Urinary bladder (tissue), 4 donors: ENCODE data around the gene ZFAND2A. TPM values are rescaled to one million over a fixed set of nuclear protein-coding genes. Genes with fewer than 3 reads are reported as not detected.

Experiments used
- DNase-seq: peaks from one replicate; pipeline ENCODE4 v3.0.0-alpha.2; 2015; ENCODE audit errors: extremely low spot score
- H3K27ac ChIP-seq: one replicate; pipeline ENCODE4 v1.5.1; 2013; ENCODE audit warnings: low read depth, mild to moderate bottlenecking, moderate library complexity
- H3K36me3 ChIP-seq: one replicate; pipeline ENCODE4 v1.6.1; 2013; ENCODE audit warnings: mild to moderate bottlenecking, moderate library complexity; ENCODE audit not compliant: insufficient read depth
- H3K4me1 ChIP-seq: one replicate; pipeline ENCODE4 v1.6.1; 2013; ENCODE audit warnings: mild to moderate bottlenecking, moderate library complexity; ENCODE audit not compliant: insufficient read depth
- H3K4me3 ChIP-seq: one replicate; pipeline ENCODE4 v1.5.1; 2013; ENCODE audit warnings: low read depth, low read length
- WGBS: extraction: QIAGEN DNeasy Blood & Tissue Kit; methylation state at CpG from one replicate; pipeline ENCODE4 v1.1.7; 2013; 5-methylcytosine and 5-hydroxymethylcytosine counted together
- polyA plus RNA-seq: library from polyadenylated mRNA; stranded (reverse); fragments of 200-250 nt; gene quantifications from one replicate; pipeline ENCODE4 v1.2.3, GENCODE V29; 2013
- total RNA-seq: library from RNA; depleted of rRNA; stranded (reverse); fragments of >200 nt; gene quantifications from one replicate; pipeline ENCODE4 v1.2.3, GENCODE V29; 2014
- donor health status: healthy with polysubstance abuse.
- donor health status: healthy.

The ZFAND2A gene
- total and polyA plus RNA-seq, 2 donors, result 12.2 to 34.2 TPM

DNA sequence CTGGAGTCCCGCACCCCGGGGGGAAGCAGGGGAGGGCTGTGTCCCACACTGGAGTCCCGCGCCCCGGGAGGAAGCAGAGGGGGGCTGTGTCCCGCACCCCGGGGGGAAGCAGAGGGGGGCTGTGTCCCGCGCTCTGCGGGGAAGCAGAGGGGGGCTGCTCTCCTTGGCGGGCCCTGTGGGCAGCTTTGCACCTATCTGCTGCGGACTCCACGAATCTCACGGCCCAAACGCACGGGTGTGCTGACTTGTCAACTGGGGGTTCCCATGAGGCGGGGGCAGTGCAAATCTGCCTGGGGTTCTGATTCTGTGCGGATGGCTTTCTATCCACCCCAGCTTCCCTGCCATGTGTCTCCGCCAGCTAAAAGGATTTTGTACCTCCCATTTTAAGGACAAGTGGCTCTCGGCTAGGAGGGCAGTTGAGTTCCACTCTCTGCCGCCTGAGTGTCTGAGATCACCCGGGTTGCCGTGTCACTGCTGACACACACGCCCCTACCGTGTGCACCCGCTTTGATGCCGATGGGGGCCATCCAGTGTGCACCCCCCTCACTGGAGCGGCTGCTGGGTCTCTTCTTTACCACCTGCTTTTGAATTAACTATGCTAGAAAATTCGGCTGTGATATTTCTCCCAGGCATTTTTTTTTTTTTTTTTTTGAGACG lies 51.6 kb downstream of the ZFAND2A start:
- no peaks in the 10 kb centered on the region for H3K4me1 ChIP-seq
- H3K27ac ChIP-seq, result no peak overlapping the region
- no peak for DNase-seq
- H3K4me3 ChIP-seq, result no peak overlapping the region
- H3K36me3 ChIP-seq, result no peaks in the 10 kb centered on the region
- 80% methylated on average over 30 of the region's 30 CpGs for WGBS

DNA sequence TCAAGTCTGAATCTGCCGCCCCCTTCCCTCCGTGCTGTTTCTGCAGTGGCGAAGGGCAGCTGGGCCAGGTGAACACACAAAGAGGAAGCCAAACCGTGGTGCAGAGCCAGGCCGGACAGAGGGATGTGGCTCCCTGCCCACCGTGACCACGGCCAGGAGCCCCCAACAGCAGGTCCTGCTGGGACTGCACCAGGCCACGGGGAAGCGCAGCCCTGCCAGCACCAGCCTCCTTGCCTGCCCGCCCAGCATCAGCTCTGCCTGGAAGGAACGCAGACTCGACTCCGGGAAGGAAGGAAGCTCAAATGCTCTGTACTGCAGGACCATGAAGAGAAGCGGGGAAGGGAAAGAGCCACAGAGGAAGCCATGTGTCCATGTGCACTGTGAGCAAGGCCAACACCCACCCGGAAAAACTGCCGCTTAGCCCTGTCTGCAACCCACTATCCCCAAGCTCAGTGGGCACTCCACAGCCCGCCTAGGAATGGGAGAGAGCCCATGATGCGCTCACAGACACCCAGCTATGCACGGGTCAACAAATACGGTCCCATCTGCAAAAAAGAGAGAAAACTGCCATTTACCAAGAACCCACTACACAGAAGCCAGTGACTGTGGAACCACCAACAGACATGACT lies 53.1 kb downstream of the ZFAND2A start:
- Histone ChIP-seq H3K4me3 (no peak overlapping the region), H3K4me1 (no peaks in the 10 kb centered on the region), H3K27ac (no peak overlapping the region), H3K36me3 (no peaks in the 10 kb centered on the region)
- WGBS, result 78% methylated on average over 20 of the region's 20 CpGs
- no peak for DNase-seq

- WGBS, result 85% methylated on average over 27 of the region's 27 CpGs
- Histone ChIP-seq H3K27ac (no peak overlapping the region), H3K36me3 (no peaks in the 10 kb centered on the region), H3K4me1 (no peaks in the 10 kb centered on the region), H3K4me3 (no peak overlapping the region)
- no peak for DNase-seq
These were observed 53.8 kb downstream of the ZFAND2A start for GRCh38 chr7:1106063-1106792.

DNA sequence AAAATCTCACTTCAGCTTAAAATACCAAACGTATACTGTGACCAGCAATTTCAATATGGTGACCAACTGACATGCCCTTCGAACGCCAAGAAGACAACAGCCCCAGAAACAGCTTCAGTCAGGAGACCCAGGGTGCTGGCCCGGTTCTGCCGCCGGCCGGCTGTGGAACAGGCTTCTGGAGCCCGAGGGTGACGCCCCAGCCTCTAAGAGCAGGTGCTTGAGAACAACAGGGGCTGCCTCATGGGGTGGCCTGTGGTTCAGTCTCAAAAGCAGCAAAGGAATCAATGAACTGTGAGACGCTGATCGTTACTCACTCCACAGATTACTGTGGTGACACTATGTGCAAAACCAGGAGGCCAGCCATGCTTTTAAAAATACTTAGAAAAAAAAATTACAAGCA lies 54.8 kb downstream of the ZFAND2A start:
- WGBS, result 92% methylated on average over 11 of the region's 11 CpGs
- no peak for DNase-seq
- Histone ChIP-seq H3K4me1 (no peaks in the 10 kb centered on the region), H3K4me3 (no peak overlapping the region), H3K36me3 (no peaks in the 10 kb centered on the region), H3K27ac (no peak overlapping the region)

DNA sequence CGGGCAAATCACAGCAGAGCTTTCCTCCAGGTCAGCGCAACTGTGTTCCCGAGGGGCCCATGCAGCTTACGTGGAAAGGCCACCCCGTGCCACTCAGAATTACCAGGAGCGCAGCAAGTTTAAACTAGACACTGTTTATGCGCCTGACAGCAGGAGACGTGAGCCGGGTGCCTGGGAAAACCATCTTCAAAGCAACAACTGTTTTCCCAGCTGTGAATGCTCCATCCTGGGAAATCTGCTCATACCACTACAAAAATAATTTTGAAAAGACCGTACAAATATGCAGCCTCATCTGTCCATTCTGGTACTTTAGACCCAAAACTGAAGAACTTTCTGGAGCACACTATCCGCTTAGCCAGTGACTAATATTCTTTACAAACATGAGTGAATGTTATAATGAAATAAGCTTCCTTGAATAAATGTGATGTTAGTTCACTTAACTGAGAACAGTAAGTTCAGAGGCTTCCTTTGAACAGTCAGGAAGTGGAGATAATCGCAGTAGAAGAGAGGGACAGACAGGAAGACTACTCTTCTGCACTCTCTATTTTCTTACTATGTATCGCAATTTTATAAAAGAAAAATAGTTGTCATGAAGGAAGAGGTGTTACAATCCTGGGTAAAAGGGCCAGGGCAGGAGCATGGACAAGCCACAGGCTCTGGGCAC lies 55.3 kb downstream of the ZFAND2A start:
- no peaks in the 10 kb centered on the region for H3K4me1 ChIP-seq
- H3K36me3 ChIP-seq, result no peaks in the 10 kb centered on the region
- H3K27ac ChIP-seq, result no peak overlapping the region
- H3K4me3 ChIP-seq, result no peak overlapping the region
- WGBS, result 79% methylated on average over 13 of the region's 13 CpGs
- DNase-seq, result no peak

GRCh38 chr7:1103789-1104515 lies 56.0 kb downstream of the ZFAND2A start:
- no peak overlapping the region for H3K4me3 ChIP-seq
- H3K36me3 ChIP-seq, result no peaks in the 10 kb centered on the region
- H3K27ac ChIP-seq, result no peak overlapping the region
- H3K4me1 ChIP-seq, result no peaks in the 10 kb centered on the region
- 92% methylated on average over 21 of the region's 21 CpGs for WGBS
- DNase-seq, result no peak

DNA sequence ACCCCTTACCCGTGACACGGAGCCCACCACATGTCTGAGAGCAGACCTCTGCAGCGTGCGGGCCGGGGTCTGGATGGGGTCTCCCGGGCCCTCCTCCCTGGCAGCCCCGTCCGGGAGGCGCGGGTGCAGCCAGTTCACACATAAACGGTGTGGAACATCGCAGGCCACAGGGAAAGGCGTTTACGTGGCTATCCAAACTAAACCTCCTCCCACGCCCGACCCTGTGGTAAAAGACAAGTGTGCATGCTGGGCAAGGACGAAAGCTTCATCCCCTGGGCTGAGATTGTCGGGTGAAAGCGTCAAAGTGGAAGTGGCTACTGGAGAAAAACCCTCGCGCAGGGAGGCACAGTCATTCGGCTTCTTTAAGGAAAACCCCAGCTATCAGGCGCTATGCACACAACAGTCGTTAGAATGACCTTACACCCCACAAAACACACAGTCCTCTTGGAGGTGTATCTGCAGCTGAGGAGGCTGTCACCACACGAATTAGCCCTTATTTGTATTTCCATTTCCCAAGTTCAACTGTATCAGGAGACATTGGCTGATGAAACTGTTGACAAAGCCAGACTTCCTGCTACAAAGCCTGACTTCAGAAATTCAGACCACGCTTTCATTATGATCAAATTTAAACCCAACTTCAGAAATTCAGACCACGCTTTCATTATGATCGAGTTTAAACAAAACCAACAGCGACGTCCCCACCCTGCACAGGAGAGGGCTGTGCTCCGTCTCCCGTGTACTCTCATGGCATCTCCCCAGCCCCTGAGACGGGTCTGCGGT lies 56.8 kb downstream of the ZFAND2A start:
- DNase-seq, result no peak
- H3K36me3 ChIP-seq, result no peaks in the 10 kb centered on the region
- no peak overlapping the region for H3K4me3 ChIP-seq
- no peaks in the 10 kb centered on the region for H3K4me1 ChIP-seq
- WGBS, result 87% methylated on average over 34 of the region's 34 CpGs
- H3K27ac ChIP-seq, result no peak overlapping the region

Other genes with a start within 250 kb of the ZFAND2A start
- 11.7 TPM for gene ADAP1, start 205.5 kb downstream of the ZFAND2A start, total RNA-seq
- gene ADAP1, start 205.5 kb downstream of the ZFAND2A start, polyA plus RNA-seq, result 13.7 TPM
- 24.0 TPM for gene COX19, start 184.6 kb downstream of the ZFAND2A start, total RNA-seq
- gene COX19, start 184.6 kb downstream of the ZFAND2A start, polyA plus RNA-seq, result 6.5 TPM
- gene CYP2W1, start 177.0 kb downstream of the ZFAND2A start, total RNA-seq, result 7.5 TPM
- gene CYP2W1, start 177.0 kb downstream of the ZFAND2A start, polyA plus RNA-seq, result 0.22 TPM
- gene GPR146, start 115.7 kb downstream of the ZFAND2A start, total RNA-seq, result 3.1 TPM
- gene GPR146, start 115.7 kb downstream of the ZFAND2A start, polyA plus RNA-seq, result 43.9 TPM
- gene GPER1, start 72.1 kb downstream of the ZFAND2A start, total RNA-seq, result 1.9 TPM
- 12.7 TPM for gene GPER1, start 72.1 kb downstream of the ZFAND2A start, polyA plus RNA-seq
- not detected for gene UNCX, start 72.7 kb upstream of the ZFAND2A start, total RNA-seq
- gene UNCX, start 72.7 kb upstream of the ZFAND2A start, polyA plus RNA-seq, result not detected